ENCODE data around the gene AP2A2.
"Not testable (repeated sequence)": the region's sequence is repeated elsewhere in the genome, so short reads cannot be mapped to it uniquely, and the experiment has no call there.

The AP2A2 gene

DNA sequence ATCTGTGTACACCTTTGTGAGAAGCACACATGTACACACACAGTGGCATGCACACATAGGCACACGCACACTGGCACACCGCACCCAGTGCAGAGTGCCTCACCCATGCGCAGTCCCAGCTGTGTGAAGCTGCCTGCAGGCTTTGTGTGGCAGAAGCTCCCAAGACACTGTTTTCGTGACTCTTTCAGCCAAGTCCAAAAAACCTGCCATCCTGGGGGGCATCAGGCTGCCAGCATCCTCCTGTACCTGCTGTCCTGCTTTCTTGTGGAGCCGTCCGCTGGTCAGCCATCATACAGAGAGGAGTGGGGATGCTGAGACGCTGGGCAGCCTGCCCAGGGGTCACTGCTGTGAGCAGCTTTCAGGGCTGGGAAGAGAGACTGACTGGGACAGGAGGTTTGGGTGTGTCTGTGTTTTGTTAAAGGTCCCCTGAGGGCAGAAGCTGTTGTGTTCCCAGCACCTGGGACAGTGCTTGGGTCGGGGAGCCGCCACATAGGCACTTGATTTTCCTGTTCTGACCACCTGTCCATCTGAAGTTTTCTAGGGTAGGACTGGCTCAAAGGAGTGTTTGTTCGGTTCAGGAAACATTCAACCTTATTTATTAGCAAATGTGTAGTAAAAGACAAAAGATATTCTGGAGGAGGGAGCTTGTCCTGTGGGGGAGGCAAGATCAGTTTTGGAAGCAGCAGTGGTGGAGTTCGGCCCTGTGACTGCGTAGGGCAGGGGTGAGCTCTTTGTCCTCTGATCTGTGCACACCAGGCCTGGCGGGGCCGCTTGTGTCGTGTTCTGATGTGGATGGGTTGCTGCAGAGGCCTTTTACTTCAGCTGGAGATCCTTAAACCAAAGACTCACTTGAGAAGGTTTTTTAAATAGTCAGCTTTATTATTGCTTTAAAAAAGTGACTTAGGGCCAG lies 29.7 kb downstream of the AP2A2 start:
- no peak for DNase-seq

DNA sequence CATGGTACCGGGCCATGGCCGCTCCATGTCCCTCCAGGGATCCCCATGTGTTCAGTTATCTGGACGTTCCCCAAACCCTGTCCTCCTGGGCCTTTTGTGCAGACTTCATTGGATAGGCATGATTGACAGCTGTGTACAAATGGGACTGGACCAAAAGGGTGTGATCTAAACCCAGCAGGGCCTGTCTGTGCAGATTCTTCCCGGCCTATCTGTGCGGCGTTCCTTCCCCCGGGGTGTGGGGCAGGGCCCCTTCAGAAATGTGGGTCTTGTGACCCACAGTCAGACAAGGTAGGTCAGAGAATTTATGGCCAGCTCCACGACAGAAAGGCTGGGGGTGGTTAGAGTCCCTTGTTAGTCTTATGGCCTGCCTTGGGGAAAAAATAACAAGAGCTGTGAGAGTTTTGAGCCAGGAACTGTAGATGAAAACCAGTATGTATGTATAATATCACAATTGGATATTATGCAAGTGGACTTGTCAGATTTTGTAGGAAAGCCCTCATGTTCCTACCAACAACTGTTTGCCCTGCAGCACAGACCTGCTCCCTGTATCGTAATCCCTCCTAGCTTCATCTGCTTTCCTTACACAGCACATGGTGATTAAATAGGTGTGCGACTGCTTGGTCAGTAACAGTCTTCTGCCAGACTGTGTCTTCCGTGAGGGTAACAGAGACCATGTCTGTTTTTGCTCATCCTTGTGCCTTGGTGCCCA lies 31.7 kb downstream of the AP2A2 start:
- DNase-seq, result no peak

DNA sequence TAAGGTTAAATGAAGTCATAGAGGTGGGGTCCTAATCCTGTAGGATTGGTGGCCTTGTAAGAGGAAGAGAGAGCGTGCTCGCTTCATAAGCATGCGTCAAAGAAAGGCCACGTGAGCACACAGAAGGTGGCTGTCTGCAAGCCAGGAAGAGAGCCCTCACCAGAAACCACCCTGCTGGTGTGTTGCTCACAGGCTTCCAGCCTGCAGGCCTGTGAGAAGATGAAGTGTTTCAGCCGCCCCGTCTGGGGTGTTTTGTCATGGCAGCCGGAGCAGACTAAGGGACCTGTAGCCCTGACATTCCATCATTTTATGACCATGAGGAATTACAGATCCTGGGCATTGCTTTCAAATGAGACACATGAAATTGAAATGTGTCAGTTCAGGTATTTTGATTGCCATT lies 32.4 kb downstream of the AP2A2 start:
- DNase-seq, result no peak

DNA sequence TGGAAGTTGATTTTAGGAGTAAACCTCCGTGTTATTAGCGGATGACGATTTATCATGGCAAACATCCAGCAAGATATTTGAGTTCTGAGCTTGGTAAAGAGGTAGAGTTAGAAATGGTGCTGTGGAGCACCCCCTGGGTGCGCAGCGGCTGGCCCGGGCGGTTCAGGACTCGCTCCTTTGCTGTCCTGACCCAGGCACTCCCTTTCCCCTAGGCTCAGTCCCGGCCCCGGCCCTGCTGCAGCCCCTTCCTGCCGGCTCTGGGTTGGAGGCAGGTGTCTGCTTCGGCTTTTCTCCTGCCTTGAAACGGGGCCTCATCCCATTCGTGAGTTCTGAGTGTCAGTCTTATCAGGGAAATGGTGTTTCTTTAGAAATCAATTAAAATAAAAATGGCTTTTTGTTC lies 33.4 kb downstream of the AP2A2 start:
- DNase-seq, result no peak

DNA sequence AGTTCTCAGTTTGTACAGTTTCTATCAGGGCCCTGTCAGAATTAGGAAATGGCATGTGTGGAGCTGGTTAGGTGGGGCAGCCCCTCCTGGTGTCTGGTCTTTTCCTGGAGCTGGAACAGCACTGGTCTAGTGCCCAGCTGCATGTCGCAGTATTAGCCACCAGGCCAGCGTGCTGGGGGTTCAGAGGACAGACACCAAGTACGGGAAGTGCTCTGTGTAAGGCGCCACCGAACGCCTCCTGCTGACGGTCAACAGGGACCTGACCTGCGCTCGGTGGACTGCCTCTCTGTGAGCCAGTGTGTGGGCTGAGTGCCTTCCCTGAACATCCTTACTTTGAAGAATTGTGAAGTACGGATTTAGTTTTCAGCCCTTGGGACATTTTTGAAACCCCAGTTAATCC lies 33.9 kb downstream of the AP2A2 start:
- DNase-seq, result no peak

DNA sequence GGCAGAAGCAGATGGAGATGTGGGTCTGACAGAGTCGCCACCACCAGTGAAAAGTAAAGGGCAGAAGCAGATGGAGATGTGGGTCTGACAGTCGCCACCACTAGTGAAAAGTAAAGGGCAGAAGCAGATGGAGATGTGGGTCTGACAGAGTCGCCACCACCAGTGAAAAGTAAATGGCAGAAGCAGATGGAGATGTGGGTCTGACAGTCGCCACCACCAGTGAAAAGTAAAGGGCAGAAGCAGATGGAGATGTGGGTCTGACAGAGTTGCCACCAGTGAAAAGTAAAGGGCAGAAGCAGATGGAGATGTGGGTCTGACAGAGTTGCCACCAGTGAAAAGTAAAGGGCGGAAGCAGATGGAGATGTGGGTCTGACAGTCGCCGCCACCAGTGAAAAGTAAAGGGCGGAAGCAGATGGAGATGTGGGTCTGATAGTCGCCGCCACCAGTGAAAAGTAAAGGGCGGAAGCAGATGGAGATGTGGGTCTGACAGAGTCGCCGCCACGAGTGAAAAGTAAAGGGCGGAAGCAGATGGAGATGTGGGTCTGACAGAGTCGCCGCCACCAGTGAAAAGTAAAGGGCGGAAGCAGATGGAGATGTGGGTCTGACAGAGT lies 35.7 kb downstream of the AP2A2 start:
- DNase-seq, result not testable (repeated sequence)

DNA sequence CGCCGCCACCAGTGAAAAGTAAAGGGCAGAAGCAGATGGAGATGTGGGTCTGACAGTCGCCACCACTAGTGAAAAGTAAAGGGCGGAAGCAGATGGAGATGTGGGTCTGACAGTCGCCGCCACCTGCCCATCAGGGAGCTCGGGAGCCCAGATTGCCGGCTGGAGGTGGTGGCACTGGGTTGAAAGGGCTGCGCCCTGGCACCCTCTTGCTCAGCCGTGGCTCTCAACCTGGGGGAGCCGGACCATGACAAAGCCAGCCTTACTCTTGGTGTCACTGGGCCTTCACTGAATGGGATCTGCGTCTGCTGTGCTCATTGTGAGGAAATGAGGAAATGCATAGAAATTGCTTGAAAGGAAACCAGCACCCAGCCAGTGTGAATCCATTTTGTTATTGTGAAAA lies 36.3 kb downstream of the AP2A2 start:
- DNase-seq, result no peak

DNA sequence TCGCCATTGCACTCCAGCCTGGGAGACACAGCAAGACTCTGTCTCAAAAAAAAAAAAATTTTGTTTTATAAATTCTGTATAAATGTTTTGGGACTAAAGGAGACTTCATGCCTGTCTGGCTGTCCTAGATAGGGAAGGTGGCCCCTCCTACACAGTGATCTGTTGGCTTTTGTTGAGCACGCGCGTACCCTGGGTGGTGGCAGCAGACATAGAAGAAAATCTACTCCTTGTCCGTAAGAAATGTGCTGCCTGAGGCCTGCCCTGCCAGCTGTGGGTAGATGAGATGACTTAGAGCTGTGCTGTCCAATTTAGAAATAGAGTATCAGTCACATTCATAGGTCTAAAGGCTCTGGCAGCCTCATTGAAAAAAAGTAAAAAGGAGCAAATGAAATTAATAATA lies 37.0 kb downstream of the AP2A2 start:
- DNase-seq, result no peak

DNA sequence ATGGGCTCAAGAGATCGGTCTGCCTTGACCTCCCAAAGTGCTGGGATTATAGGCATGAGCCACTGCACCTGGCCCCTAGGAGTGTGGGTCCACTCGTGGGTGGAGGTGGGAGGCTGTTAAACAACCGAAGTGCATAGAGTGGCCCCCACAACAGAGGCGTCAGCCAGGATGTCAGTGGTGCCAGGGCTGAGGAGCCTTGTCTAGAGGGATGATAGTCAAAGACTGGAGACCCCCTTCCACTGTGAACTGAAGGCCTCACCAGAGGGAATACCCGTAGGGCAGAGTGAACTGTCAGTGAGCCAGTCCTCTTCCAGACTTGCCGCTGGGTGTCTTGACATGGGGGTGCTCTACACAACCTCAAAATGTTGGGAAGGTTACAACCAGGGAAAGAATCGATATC lies 38.2 kb downstream of the AP2A2 start:
- no peak for DNase-seq

DNA sequence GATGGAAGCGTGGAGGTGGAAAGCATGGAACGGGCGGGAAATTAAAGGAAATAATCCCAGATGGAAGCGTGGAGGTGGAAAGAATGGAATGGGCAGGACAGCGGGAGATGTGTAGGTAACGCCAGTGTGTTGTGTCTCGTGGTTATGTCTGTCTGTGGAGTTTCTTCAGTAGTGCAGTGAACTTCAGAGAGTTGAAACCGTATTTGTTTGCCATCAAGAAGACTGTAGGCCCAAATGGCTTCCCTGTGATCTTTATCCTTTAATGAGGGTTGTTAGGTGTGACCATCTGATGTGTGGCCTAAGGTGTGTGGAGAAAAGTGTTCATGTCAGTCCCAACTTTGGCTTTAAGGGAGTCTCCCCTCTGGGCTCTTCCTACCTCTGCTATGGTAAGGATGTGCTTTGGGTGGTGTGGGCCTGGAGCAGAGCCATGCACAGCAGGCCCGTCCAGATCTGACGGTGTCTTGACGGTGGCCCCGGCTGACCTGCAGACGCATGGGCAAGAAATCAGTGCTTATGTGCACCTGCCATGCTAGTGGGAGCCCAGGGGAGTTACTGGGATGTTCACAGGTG lies 39.6 kb downstream of the AP2A2 start:
- DNase-seq, result no peak

DNA sequence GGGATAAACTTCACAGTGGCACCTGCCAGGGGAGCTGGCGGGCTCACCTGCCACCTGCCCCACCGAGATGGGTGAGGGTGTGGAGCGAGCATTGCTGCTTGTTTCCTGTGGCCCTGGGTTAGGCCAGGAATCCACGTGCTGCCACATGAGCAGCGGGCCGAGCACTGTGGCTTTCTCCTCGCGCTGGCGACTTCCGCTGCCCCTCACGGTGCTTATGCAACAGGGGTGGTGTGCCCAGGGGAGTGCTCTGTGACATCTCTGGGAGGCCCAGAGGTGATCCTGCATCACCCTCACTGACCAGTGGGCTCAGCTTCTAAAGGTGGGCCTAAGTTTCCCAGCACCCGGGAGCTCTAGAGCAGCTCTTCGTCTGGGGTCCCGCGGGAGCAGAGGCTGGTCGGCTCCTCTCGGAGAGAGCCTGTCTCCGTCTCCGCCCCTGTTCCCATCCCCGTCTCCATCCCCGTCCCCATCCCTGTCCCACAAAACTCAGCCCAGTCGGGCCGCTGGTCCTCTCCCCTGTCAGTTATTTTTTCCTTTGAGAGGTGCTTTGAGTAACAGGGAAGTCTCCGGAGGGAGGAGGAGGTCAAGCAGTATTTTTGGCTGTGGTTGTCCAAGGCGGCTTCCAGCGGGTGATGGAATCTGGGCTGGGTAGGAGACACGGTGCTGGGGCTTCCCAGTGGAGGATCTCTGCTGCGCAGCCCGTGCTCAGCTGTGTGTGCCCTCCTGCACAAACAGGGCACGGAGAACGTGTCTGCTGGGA lies 42.5 kb downstream of the AP2A2 start:
- DNase-seq, result no peak

DNA sequence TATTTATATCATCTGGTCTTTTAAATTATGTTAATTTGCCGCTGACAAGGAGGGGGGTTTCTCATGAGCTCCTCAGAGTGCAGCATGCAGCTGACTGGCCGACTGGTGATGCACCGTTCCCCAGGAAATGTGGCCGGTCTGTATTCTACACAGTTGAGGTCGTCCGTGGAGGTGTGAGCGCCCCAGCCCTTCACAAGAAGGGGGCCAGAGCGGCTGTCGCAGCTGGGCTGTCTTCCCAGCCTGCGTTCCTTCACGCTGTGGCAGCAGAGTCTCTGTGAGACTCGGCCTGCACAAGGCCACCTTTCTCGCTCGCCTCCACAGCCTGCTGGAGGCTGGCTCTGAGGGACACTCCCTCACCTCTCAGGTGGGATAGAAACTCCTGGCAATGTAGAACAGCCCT lies 43.2 kb downstream of the AP2A2 start:
- no peak for DNase-seq

DNA sequence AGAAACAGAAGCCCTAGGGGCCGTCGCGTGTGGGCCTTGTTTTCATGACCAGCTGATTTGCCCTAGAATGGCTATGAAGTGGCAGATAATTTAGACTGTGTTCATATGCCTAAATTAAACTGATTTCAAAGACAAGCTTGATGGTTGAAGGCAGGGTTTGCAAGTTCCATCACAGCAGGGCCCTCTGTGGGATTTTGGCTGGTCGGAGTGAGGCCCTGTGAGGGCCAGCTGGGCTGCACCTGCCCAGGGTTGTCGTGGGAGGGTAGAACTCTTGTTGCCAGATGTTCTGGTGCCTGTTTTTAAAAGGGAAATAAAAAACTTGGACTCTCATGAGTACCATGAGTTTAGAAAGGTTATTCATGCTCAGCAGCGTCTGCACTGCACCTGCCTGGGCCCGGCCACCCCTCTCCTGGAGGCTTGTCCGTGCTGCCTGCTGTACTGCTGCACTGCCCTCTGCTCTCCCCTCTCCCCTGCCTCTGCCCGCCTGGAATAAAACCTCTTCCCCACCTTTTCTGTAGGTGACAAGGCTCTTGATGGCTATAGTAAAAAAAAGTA lies 44.1 kb downstream of the AP2A2 start:
- no peak for DNase-seq

DNA sequence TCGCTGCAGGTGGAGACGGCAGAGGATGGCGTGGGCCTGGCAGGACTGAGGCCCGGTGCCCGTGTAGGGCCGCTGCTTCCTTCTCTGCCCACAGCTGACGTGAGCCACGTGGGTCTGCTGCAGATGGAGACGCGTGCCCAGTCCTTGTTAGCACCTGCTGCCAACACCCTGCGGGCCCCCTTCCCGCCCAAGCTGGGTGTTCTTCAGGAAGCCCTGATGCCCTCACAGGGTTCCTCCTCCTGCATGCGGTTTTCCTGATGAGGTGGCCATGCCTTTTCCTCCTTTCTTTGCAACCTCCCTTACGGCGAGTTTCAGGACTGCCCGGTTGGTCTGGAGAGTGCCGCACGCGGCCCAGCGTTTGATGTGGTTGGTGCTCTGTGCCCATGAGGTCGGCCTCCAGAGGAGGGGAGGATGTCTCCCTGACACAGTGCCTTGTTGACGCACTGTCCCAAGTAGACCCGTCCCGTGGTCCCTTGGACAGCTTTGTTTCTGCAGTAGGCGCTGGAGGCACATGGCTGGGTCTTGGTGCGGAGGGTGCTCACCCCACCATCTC lies 44.7 kb downstream of the AP2A2 start:
- DNase-seq, result no peak

DNA sequence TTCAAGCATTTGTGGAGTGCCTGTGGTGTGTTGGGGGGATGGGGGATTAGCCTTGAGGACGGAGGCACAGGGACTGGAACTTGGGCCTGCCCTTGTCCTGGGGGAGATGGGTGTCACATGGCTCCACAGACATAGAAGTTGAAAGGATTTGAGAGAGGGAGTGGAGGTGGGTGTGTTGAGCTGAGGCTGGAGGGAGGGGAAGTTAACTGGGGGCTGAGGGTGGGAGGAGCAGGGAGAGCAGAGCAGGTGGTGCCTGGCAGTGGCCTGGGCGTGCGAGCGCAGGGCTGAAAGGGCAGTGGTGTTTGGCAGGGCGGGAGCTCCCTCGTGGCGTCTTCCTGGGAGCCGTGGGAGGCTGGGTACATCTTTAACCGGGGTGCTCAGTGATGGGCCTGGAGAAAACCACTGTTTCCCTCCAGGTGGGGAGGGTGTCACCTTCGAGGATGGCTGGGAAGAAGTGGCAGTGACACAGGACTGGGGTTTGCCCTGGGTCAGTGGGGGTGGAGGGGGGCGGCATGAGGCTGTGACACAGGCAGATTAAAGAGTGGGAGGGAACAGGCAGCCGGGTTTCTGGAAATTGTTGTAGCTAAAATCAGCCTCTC lies 45.5 kb downstream of the AP2A2 start:
- no peak for DNase-seq

DNA sequence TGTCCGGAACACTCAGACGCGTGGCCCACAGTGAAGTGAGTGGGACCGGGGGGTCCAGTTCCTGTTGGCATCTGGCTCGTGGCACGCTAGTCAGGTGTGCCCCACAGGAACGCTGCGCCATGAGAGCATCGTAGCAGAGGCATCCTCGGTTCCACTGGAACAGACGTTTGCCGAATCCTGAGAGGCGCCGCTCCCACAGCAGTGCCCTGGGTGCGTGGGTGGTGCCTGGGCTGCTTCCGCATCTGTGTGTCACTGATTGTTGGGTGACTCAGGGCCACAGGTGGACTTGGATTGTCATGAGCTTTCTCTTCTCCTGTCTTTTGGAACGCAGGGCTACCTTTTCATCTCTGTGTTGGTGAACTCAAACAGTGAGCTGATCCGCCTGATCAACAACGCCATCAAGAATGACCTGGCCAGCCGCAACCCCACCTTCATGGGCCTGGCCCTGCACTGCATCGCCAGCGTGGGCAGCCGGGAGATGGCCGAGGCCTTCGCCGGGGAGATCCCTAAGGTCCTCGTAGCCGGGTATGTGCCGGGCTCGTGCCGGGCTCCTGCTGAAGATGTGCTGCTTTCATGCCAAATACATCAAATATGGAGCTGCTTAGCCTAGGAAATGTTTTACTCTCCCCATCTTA lies 46.2 kb downstream of the AP2A2 start:
- no peak for DNase-seq

DNA sequence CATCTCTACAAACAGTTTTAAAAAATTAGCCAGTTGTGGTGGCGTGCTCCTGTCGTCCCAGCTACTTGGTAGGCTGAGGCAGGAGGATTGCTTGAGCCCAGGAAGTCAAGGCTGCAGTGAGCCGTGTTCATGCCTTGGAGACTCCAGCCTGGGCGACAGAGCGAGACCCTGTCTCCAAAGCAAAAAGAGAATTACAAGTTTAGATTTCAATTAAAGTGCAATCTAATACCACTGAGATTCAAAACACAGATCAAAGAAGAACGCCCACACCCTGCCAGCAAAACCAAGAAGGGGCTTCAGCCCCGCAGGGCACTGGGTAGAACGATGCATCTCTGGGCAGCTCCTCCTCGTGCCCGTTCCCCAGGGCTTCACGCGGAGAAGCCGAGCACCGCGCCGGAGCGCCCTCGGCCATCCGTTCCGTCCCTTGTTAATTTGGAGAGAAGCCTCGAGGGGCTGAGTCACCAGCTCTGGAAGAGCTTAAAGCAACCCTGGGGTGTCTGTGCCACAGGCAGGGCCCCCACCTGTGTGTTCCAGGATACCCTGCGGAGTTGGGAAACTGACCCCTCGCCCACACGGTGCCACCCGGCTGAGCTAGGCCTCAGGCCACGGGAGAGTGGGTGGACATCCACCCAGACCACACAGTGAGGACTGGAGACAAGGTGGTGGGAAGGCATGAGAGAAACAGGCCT lies 47.0 kb downstream of the AP2A2 start:
- DNase-seq, result no peak

DNA sequence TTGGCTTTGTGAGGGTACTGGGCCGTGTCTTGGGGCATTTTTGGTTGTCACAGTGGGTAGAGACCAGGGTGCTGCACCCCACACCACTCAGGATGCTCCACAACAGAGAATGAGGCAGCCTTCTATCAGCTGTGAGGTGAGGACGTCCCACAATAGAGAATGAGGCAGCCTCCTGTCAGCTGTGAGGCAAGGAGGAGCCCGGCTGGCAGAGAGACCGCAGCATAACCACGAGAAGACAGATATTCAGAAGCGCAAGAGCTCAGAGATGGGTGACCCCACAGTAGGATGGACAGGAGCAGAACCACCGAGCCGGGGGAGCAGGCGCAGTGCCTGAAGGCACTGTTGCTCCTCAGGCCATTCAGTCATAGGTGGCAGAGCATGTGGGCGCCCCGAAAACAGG lies 47.6 kb downstream of the AP2A2 start:
- no peak for DNase-seq

DNA sequence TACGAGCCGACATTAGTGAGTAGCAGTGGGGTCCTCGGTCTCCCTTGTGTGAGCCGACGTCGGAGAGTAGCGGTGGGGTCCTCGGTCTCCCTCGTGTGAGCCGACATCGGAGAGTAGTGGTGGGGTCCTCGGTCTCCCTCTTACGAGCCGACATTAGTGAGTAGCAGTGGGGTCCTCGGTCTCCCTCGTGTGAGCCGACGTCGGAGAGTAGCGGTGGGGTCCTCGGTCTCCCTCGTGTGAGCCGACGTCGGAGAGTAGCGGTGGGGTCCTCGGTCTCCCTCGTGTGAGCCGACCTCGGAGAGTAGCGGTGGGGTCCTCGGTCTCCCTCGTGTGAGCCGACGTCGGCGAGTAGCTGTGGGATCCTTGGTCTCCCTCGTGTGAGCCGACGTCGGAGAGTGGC lies 49.7 kb downstream of the AP2A2 start:
- DNase-seq, result not testable (repeated sequence)

DNA sequence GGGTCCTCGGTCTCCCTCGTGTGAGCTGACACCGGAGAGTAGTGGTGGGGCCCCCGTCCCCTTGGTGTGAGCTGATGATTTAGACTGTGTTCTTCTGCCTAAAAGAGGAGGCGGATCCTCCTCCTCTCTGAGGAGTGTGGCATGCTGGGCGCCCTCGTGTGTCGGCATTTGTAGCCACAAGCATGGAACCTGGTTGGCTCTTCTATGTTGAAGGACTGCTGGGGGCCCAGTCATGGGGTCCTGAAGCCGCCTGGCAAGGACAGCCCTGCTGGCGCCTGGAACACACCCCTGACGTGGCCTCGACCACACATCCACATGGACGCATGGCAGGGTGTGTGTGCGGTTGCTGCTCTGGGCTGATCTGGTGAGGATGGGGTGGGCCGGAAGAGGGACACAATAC lies 50.2 kb downstream of the AP2A2 start:
- DNase-seq, result no peak

Data from NCI-H446 (cell line).